ENCODE data around the gene CHD3. TPM values are rescaled to one million over a fixed set of nuclear protein-coding genes. Genes with fewer than 3 reads are reported as not detected.

The CHD3 gene
- total RNA-seq, 6 experiments from 2014 or later: 3.2 to 7.2 (median 5.1) TPM

DNA sequence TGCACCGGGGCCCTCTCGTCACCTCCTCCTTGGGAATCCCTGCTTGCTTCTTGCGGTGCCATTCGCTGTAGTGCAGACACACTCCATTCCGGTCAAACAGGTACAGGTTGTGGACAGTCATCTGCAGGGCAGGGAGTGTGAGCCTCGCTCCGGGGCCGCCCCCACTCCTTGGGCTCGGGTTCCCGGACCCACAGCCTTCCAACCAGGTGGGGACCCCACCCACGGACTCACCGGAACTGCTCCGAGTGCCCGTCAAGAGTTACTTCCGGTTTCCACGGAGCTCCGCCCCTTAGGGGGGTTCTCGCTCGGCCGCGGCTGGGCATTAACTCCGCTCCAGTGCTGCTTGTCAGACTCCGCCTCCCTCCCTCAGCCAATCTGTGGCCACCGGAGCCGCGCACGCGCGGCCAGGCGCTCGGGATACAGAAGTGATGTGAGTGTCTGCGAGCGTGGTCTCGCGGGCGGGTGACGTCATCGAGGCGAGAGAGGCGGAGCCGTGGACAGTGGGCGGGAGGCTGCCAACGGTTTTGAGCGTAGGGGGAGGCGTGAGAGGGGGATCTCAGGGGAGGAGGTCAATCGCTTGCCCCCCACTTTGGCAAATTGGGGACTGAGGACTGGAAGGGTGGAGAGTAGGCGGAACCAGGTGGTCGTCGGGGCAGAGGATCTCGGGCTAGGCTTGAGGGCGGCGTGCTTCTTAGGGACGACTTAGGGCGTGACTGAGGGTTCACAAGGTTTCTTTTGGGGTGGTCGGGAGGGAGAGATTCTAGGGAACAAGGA is 43.3 kb downstream of the CHD3 start, which contains the start of the genes CNTROB and TRAPPC1:
Gene CNTROB, plus strand, starts transcription at position 498 of the 774 bp plus-strand sequence. CDS start 874 bp downstream, outside the sequence.
Gene TRAPPC1, minus strand, starts transcription at position 238 of the 774 bp plus-strand sequence. Its CDS starts 117 bp downstream, at position 121.
- peak; percentile 99 to 100 (median 100) for DNase-seq
- under 1% methylated on average over 44 of the region's 55 CpGs for WGBS (ENCODE audit: insufficient coverage, low coverage, low lambda C conversion rate, missing lambda C conversion rate)
- Histone ChIP-seq H3K27me3 (no peaks in the 10 kb centered on the region), H3K9me3 (no peaks in the 10 kb centered on the region), H3K36me3 (peaks cover 0 to 6% (median 0%) of the 10 kb centered on the region in 4 donors), H3K4me1 (peaks cover 0 to 5% (median 0%) of the 10 kb centered on the region in 4 donors), H3K27ac (peak within 1 kb of the TSS; percentile 54 to 80 (median 75)), H3K4me3 (peak within 1 kb of the TSS; percentile 63 to 90 (median 82))
- intact Hi-C loops (cut with DNase I): no loop called here
- peak; percentile 99 to 100 (median 99) for ATAC-seq
- TF ChIP-seq, protein P1, sequence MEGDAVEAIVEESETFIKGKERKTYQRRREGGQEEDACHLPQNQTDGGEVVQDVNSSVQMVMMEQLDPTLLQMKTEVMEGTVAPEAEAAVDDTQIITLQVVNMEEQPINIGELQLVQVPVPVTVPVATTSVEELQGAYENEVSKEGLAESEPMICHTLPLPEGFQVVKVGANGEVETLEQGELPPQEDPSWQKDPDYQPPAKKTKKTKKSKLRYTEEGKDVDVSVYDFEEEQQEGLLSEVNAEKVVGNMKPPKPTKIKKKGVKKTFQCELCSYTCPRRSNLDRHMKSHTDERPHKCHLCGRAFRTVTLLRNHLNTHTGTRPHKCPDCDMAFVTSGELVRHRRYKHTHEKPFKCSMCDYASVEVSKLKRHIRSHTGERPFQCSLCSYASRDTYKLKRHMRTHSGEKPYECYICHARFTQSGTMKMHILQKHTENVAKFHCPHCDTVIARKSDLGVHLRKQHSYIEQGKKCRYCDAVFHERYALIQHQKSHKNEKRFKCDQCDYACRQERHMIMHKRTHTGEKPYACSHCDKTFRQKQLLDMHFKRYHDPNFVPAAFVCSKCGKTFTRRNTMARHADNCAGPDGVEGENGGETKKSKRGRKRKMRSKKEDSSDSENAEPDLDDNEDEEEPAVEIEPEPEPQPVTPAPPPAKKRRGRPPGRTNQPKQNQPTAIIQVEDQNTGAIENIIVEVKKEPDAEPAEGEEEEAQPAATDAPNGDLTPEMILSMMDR (IDR thresholded peaks at IDR 0.05): no peak
- TF ChIP-seq POLR2A (IDR thresholded peaks at IDR 0.05): peak; percentile 44

DNA sequence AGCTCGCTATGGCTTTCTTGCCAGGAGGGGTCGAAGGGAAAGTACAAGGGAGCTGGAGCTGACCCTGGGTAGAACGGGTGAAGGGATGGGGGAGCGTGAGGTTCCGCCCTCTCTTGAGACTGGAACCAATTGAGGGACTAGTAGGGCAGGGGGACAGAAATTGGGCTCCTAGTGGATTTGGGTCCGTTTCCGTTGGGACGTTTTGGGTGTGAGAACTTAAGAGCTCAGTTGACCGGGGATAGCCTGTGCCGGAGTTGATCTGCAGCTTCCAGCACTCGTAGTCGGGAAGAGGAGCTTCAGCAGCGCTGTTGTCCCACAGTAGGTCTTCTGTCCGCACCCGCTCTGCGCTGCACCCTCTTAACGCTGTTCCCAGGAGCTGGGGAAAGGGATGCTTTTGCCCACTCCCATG is 43.9 kb downstream of the CHD3 start:
- ATAC-seq (peak; percentile 21 to 38 (median 30)), DNase-seq (no peak)
- Histone ChIP-seq H3K9me3 (no peaks in the 10 kb centered on the region), H3K36me3 (peaks cover 0 to 6% (median 0%) of the 10 kb centered on the region in 4 donors), H3K4me1 (peaks cover 0 to 5% (median 0%) of the 10 kb centered on the region in 4 donors), H3K27ac (peak overlapping the region; percentile 54 to 80 (median 59)), H3K27me3 (no peaks in the 10 kb centered on the region), H3K4me3 (peak overlapping the region; percentile 63 to 90 (median 82))
- TF ChIP-seq, protein P1 (IDR thresholded peaks at IDR 0.05): no peak
- TF ChIP-seq POLR2A (IDR thresholded peaks at IDR 0.05): no peak
- intact Hi-C loops (cut with DNase I): no loop called here
- 3% methylated on average over 15 of the region's 17 CpGs for WGBS (ENCODE audit: insufficient coverage, low coverage, low lambda C conversion rate, missing lambda C conversion rate)

DNA sequence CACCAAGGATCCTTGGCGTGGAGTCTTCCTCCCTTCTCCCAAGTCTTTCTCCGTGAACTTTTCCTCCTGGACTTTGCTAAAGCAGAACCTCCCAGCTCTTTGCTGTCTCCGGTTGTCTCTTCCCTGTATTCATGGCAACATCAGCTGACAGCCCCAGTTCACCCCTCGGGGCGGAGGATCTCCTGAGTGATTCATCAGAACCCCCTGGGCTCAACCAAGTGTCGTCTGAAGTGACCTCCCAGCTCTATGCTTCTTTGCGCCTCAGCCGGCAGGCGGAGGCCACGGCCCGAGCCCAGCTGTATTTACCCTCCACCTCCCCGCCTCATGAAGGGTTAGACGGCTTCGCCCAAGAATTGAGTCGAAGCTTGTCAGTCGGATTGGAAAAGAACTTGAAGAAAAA is 44.4 kb downstream of the CHD3 start:
- DNase-seq (no peak), ATAC-seq (no peak)
- TF ChIP-seq, protein P1 (IDR thresholded peaks at IDR 0.05): no peak
- no peak for TF ChIP-seq POLR2A (IDR thresholded peaks at IDR 0.05)
- H3K27ac ChIP-seq: peak overlapping the region in 1 of 3 donors; percentile 80
- peaks cover 0 to 5% (median 0%) of the 10 kb centered on the region in 4 donors for H3K4me1 ChIP-seq
- intact Hi-C loops (cut with DNase I): no loop called here
- WGBS (ENCODE audit: insufficient coverage, low coverage, low lambda C conversion rate, missing lambda C conversion rate): 35% methylated on average over 16 of the region's 16 CpGs
- H3K27me3 ChIP-seq: no peaks in the 10 kb centered on the region
- H3K4me3 ChIP-seq: peak overlapping the region; percentile 63 to 90 (median 82)
- no peaks in the 10 kb centered on the region for H3K9me3 ChIP-seq
- H3K36me3 ChIP-seq: peaks cover 0 to 6% (median 0%) of the 10 kb centered on the region in 4 donors

DNA sequence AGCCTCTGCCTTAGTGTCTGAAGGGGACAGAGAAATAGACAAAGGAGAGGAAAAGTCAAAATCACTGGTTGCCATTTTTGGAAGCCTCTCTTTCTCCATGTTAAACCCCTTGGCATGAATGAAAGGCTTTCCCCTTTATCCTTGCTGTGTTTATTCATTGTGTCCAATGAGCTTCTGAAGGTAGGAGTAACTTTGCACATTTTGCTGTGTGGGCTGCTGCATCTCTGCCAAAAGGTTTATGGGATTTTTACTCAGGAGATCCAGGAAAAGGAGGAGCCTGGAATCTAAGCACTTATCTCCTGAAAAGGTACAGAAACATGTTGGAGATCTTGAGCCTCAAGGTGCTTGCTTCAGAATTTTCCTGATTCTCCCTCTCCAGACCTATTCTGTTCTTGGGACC is 47.3 kb downstream of the CHD3 start:
- H3K4me1 ChIP-seq: peaks cover 0 to 3% (median 0%) of the 10 kb centered on the region in 4 donors
- intact Hi-C loops (cut with DNase I): no loop called here
- H3K36me3 ChIP-seq: peaks cover 0 to 20% (median 8%) of the 10 kb centered on the region in 4 donors
- no peak overlapping the region for H3K4me3 ChIP-seq
- DNase-seq: no peak
- TF ChIP-seq POLR2A (IDR thresholded peaks at IDR 0.05): no peak
- TF ChIP-seq, protein P1 (IDR thresholded peaks at IDR 0.05): no peak
- H3K9me3 ChIP-seq: no peaks in the 10 kb centered on the region
- no peak for ATAC-seq
- no peaks in the 10 kb centered on the region for H3K27me3 ChIP-seq
- H3K27ac ChIP-seq: no peak overlapping the region
